Measurements from ENCODE around the gene PXN. TPM values are rescaled to one million over a fixed set of nuclear protein-coding genes. Genes with fewer than 3 reads are reported as not detected.

Gene PXN
- total and polyA plus RNA-seq, 2 experiments from 2014 or later, result 87.2 to 134 TPM

- H3K9me2 ChIP-seq (ENCODE audit: insufficient read depth), result no peaks in the 10 kb centered on the region
- no peak overlapping the region for H2AFZ ChIP-seq
- no peak overlapping the region for H3K27ac ChIP-seq
- no peak overlapping the region for H3K4me2 ChIP-seq (ENCODE audit: unreplicated experiment)
- WGBS, 2 experiments (ENCODE audit: low coverage in 1 of 2, low lambda C conversion rate in 2 of 2, missing lambda C conversion rate in 2 of 2), result 92 to 94% methylated on average over 16 to 24 of the region's 24 CpGs
- H3K9ac ChIP-seq, result no peak overlapping the region
- H3K79me2 ChIP-seq (ENCODE audit: insufficient read depth), result peaks cover 78% of the 10 kb centered on the region
- TF ChIP-seq EZH2phosphoT487 (IDR thresholded peaks at IDR 0.05; ENCODE audit: insufficient read depth, low read depth), result no peak
- no peak for TF ChIP-seq EZH2 (IDR thresholded peaks at IDR 0.05; ENCODE audit: insufficient read depth, poor library complexity, severe bottlenecking)
- no peaks in the 10 kb centered on the region for H3K27me3 ChIP-seq (replicated peaks; ENCODE audit: insufficient read depth)
- H3K9me3 ChIP-seq (ENCODE audit: low read depth), result no peaks in the 10 kb centered on the region
- DNase-seq, result no peak
- no peaks in the 10 kb centered on the region for H3K4me1 ChIP-seq (ENCODE audit: insufficient read depth)
- H4K20me1 ChIP-seq (ENCODE audit: insufficient read depth), result no peaks in the 10 kb centered on the region
- in situ Hi-C loops (cut with MboI), result no loop called here
- no peak overlapping the region for H3K4me3 ChIP-seq
- H3K36me3 ChIP-seq (ENCODE audit: low read depth), result peaks cover 45% of the 10 kb centered on the region; the same call in 1 of the 2 replicates
- peaks cover 42% of the 10 kb centered on the region for H3F3A ChIP-seq (ENCODE audit: insufficient read depth)
These were observed 53.2 kb downstream of the PXN start for GRCh38 chr12:120212301-120212700.

DNA sequence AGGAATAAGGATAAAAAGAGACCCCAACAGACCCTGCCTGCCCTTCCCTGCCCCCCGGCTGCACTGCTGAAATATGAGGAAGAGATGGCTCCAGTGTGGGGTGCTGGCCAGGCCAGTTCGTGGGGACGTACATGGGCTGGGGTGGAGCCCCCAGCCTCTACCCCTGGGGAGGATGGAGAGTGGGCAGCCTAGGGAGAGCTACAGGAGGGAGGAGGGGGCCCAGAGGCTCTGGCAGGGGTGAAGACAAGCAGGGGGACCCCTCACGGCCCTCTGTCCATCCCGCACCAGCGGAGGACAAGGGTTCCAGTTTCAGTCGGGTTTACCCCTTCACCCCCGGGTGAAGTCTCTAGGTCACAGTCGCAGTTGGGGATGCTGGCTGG, 53.6 kb downstream of the PXN start:
- no peaks in the 10 kb centered on the region for H3K9me3 ChIP-seq (ENCODE audit: low read depth)
- H3K27me3 ChIP-seq (replicated peaks; ENCODE audit: insufficient read depth), result no peaks in the 10 kb centered on the region
- no peak overlapping the region for H3K27ac ChIP-seq
- TF ChIP-seq EZH2 (IDR thresholded peaks at IDR 0.05; ENCODE audit: insufficient read depth, poor library complexity, severe bottlenecking), result no peak
- no peak for TF ChIP-seq EZH2phosphoT487 (IDR thresholded peaks at IDR 0.05; ENCODE audit: insufficient read depth, low read depth)
- peaks cover 74% of the 10 kb centered on the region for H3K79me2 ChIP-seq (ENCODE audit: insufficient read depth)
- H3F3A ChIP-seq (ENCODE audit: insufficient read depth), result peaks cover 46% of the 10 kb centered on the region
- in situ Hi-C loops (cut with MboI), result no loop called here
- no peaks in the 10 kb centered on the region for H3K9me2 ChIP-seq (ENCODE audit: insufficient read depth)
- no peaks in the 10 kb centered on the region for H4K20me1 ChIP-seq (ENCODE audit: insufficient read depth)
- H3K4me2 ChIP-seq (ENCODE audit: unreplicated experiment), result no peak overlapping the region
- peaks cover 47% of the 10 kb centered on the region; the same call in 1 of the 2 replicates for H3K36me3 ChIP-seq (ENCODE audit: low read depth)
- H3K9ac ChIP-seq, result no peak overlapping the region
- H2AFZ ChIP-seq, result no peak overlapping the region
- no peak overlapping the region for H3K4me3 ChIP-seq
- no peaks in the 10 kb centered on the region for H3K4me1 ChIP-seq (ENCODE audit: insufficient read depth)
- no peak for DNase-seq
- WGBS, 2 experiments (ENCODE audit: low coverage in 1 of 2, low lambda C conversion rate in 2 of 2, missing lambda C conversion rate in 2 of 2), result 91 to 93% methylated on average over 8 to 9 of the region's 9 CpGs

DNA sequence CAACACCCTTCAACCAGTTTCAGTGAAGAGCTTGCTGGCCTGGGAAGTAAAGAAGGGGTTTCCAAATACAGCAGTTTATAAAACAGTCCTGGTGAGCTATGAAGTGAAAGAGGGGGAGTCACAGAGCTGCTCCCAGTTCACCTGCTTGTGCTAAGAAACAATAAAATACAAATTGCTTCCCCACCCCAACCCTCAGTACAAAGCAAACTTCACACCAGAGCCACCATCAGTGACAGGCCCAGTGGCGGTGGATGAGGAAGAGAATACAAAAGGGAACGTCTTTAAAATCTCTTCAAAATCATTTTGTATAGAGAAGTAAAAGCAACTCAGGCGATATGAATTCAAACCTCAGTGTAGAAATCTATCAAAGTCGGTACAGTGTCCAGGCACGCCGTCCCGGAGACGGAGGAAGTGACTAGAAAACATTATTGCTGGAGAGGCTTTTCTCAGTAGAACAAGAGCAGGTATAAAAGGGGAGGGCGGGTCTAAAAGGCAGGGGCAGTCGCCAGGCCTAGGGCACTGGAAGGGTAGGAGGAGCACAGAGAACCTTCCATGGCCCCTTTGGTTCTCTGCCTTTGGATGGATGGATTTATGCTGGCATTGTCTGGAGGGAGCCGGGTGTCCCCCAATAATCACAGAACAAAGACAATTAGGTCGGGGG, 54.2 kb downstream of the PXN start:
- Histone ChIP-seq H3K9me3 (ENCODE audit: low read depth) (no peaks in the 10 kb centered on the region), H3K79me2 (ENCODE audit: insufficient read depth) (peaks cover 69% of the 10 kb centered on the region), H3K4me1 (ENCODE audit: insufficient read depth) (no peaks in the 10 kb centered on the region), H3K27ac (no peak overlapping the region), H3K9me2 (ENCODE audit: insufficient read depth) (no peaks in the 10 kb centered on the region), H4K20me1 (ENCODE audit: insufficient read depth) (no peaks in the 10 kb centered on the region), H3K4me2 (ENCODE audit: unreplicated experiment) (no peak overlapping the region), H3K27me3 (replicated peaks; ENCODE audit: insufficient read depth) (no peaks in the 10 kb centered on the region), H3F3A (ENCODE audit: insufficient read depth) (peaks cover 50% of the 10 kb centered on the region), H2AFZ (no peak overlapping the region), H3K9ac (no peak overlapping the region), H3K36me3 (ENCODE audit: low read depth) (peaks cover 47% of the 10 kb centered on the region; the same call in 1 of the 2 replicates), H3K4me3 (no peak overlapping the region)
- 90 to 92% methylated on average over 12 of the region's 12 CpGs for WGBS, 2 experiments (ENCODE audit: low coverage in 1 of 2, low lambda C conversion rate in 2 of 2, missing lambda C conversion rate in 2 of 2)
- DNase-seq, result no peak
- TF ChIP-seq EZH2 (IDR thresholded peaks at IDR 0.05; ENCODE audit: insufficient read depth, poor library complexity, severe bottlenecking) (no peak), EZH2phosphoT487 (IDR thresholded peaks at IDR 0.05; ENCODE audit: insufficient read depth, low read depth) (no peak)
- in situ Hi-C loops (cut with MboI), result no loop called here

GRCh38 chr12:120209851-120210250, 55.7 kb downstream of the PXN start:
- no peak overlapping the region for H3K4me2 ChIP-seq (ENCODE audit: unreplicated experiment)
- H3K4me1 ChIP-seq (ENCODE audit: insufficient read depth), result no peaks in the 10 kb centered on the region
- peaks cover 43% of the 10 kb centered on the region; the same call in 1 of the 2 replicates for H3K36me3 ChIP-seq (ENCODE audit: low read depth)
- WGBS, 2 experiments (ENCODE audit: low coverage in 1 of 2, low lambda C conversion rate in 2 of 2, missing lambda C conversion rate in 2 of 2), result 95 to 96% methylated on average over 13 of the region's 13 CpGs
- H3K27me3 ChIP-seq (replicated peaks; ENCODE audit: insufficient read depth), result no peaks in the 10 kb centered on the region
- peaks cover 54% of the 10 kb centered on the region for H3K79me2 ChIP-seq (ENCODE audit: insufficient read depth)
- no peak overlapping the region for H3K27ac ChIP-seq
- H3K4me3 ChIP-seq, result no peak overlapping the region
- H3K9me2 ChIP-seq (ENCODE audit: insufficient read depth), result no peaks in the 10 kb centered on the region
- no peak overlapping the region for H3K9ac ChIP-seq
- in situ Hi-C loops (cut with MboI), result no loop called here
- no peaks in the 10 kb centered on the region for H3K9me3 ChIP-seq (ENCODE audit: low read depth)
- DNase-seq, result no peak
- no peak for TF ChIP-seq EZH2phosphoT487 (IDR thresholded peaks at IDR 0.05; ENCODE audit: insufficient read depth, low read depth)
- TF ChIP-seq EZH2 (IDR thresholded peaks at IDR 0.05; ENCODE audit: insufficient read depth, poor library complexity, severe bottlenecking), result no peak
- no peaks in the 10 kb centered on the region for H4K20me1 ChIP-seq (ENCODE audit: insufficient read depth)
- no peak overlapping the region for H2AFZ ChIP-seq
- H3F3A ChIP-seq (ENCODE audit: insufficient read depth), result peaks cover 60% of the 10 kb centered on the region

Measured in GM23248 (cell line).